Stimulated activated CD8-positive, alpha-beta memory T cell treated with anti-CD3 and anti-CD28 coated beads, Interleukin-4, amount 100 ng/mL, for 4 hours (primary cell): ENCODE results near the gene BLM.

Experiments
- DNase-seq, 2 donors: peaks; one replicate each; pipeline ENCODE4 v3.0.0-alpha.2; 2020; ENCODE audit warnings: low read depth in 2 of 2, low spot score in 1 of 2

BLM gene

GRCh38 chr15:90787881-90788280 lies 70.7 kb downstream of the BLM start:
- no peak for DNase-seq

- DNase-seq = no peak
Measured at GRCh38 chr15:90789462-90789861, 72.3 kb downstream of the BLM start.

GRCh38 chr15:90790057-90790456 lies 72.9 kb downstream of the BLM start:
- no peak for DNase-seq

DNA sequence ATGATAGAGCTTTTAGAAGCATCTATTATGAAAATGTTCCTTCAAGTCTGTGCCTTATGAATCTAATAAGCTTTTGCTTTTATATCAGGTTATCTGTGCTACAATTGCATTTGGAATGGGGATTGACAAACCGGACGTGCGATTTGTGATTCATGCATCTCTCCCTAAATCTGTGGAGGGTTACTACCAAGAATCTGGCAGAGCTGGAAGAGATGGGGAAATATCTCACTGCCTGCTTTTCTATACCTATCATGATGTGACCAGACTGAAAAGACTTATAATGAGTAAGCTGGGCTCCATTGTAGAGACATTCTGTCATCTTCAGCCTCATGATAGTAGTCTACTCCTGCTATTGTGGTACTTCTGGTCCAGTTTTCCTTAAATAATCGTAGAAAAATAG lies 73.4 kb downstream of the BLM start:
- no peak for DNase-seq

DNA sequence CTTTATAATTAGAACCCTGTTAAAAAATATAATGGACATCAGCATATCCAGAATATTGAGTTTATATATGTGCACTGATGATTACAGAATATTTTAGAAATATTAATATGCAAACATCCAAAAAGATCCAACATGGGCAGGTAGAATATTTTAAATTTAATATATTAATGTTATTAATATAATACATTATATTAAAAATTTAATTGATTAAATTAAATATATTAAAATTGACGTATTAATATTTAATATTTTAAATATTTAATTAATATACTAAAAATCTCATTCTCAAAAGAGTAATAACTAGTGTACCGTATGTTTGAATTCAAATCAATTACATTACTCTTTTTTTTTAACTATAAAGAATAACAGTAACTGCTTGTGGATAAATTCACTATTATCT lies 77.4 kb downstream of the BLM start:
- DNase-seq = no peak

GRCh38 chr15:90799639-90800170 lies 82.6 kb downstream of the BLM start:
- no peak for DNase-seq

- no peak for DNase-seq
Measured at GRCh38 chr15:90801803-90802202, 84.7 kb downstream of the BLM start.

DNA sequence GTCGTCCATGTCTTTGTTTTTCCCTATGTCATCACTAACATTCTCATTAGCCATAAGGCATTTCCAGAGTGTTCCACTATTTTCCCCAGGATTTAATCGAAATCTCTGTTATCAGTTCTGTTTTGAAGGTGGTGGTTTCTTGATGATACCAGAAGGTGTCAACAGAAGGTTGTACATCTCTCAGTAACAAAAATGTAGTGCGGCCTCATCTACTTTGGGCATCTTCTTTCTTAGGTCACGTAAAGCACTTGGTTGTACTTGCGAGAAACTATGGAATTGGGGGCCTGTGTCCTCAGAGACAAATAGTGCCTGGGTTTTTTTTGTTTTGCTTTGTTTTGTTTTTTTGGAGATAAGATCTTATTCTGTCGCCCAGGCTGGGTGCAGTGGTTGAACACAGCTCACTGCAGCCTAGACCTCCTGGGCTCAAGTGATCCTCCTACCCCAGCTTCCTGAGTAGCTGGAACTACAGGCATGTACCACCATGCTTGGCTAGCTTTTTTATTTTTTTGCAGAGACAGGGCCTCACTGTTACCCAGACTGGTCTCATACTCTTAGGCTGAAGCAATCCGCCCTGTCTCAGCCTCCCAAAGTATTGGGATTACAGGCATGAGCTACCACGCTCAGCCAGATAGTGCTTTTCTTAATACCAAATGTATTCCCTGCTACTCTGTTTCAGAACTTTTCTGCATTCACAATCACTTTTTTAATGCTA lies 90.1 kb downstream of the BLM start:
- DNase-seq = no peak

DNA sequence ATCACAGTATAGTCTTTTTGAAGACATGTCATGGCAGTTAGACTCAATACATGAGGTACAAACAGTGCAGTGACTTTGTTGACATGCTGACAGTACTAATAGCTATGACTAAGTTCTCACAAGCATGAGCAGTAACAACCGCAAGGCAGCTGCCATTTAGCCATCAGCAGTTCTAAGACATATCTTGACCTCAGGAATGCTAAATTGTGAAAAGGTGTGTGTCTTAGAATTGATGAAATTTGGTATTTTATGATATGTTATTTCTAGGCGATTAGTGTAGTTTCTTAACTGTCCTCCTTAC lies 90.6 kb downstream of the BLM start:
- no peak for DNase-seq

- DNase-seq = no peak
Measured at GRCh38 chr15:90808517-90809235, 91.5 kb downstream of the BLM start.

- no peak for DNase-seq
Measured at GRCh38 chr15:90809536-90809935, 92.4 kb downstream of the BLM start.

GRCh38 chr15:90810354-90810753 lies 93.2 kb downstream of the BLM start:
- no peak for DNase-seq

DNA sequence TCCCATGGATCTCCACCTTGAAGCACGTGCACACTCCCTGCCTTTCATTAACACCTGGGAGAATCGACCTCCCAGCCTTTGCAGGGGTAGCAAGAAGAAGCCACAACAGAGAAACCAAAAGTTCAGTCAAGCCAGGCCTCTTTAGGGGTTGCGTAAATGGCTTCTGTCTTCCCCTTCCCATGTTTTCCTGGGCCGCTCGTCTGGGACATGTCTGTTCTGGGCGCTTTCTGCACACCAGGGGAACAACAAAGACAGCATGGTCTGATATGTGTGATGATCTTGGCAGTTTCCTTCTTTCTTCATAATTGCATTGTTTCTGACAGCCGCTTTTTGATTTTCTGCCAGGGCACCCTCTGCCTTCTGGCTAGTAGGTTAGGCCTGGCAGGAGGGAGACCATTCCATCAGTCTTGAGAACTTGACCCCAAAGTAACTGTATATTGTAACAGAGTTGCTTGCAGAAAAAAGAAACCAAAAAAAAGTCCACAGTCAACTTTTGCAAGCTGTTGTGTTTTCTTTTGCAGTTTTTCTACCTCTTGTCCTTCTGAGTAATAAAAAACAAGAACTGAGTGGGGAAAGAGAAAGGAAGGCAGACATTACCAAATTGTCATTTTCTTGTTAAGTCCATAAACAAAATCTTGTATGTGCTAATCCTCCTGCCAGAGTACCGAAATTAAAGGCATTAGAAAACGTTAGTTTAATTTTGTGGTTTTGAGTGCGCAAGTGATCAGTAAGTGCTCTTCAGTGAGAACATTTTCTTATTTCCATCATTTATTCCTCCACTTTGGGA lies 95.2 kb downstream of the BLM start:
- DNase-seq = no peak

DNA sequence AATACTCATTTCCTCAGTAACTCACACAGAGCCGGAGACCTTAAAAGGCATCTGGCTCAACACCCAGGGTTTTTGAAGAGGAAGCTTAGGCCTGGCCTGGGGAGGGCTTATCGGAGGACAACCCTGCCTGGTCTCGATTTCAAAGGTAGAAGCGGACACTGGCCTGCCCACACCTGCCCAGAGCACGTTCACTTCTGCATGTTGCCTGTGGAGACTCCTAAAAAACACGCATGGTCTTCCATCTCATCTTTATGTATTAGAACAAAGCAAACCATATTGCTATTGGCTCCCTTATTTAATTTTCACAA lies 95.8 kb downstream of the BLM start:
- DNase-seq = no peak

DNA sequence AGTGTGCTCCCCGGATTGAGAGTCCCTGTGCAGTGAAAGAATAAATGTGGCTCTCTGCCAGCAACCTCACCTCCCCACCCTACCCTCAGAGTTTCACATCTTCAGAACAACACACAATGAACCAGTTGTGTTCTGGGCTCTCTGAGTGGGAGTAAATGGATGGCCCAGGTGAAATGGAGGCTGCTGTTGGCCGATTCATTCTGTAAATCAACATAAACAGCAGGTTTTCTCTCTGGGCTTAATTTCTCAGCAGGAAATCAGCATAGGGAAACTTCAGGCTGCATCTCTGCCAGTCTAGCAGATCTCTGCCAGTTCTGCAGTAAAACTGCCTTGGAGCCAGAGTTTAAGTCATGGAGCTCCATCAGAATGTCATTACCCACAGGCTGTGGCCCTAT lies 96.6 kb downstream of the BLM start:
- no peak for DNase-seq

GRCh38 chr15:90814191-90814821 lies 97.2 kb downstream of the BLM start:
- DNase-seq = no peak

GRCh38 chr15:90816401-90817116 lies 99.4 kb downstream of the BLM start:
- no peak for DNase-seq

DNA sequence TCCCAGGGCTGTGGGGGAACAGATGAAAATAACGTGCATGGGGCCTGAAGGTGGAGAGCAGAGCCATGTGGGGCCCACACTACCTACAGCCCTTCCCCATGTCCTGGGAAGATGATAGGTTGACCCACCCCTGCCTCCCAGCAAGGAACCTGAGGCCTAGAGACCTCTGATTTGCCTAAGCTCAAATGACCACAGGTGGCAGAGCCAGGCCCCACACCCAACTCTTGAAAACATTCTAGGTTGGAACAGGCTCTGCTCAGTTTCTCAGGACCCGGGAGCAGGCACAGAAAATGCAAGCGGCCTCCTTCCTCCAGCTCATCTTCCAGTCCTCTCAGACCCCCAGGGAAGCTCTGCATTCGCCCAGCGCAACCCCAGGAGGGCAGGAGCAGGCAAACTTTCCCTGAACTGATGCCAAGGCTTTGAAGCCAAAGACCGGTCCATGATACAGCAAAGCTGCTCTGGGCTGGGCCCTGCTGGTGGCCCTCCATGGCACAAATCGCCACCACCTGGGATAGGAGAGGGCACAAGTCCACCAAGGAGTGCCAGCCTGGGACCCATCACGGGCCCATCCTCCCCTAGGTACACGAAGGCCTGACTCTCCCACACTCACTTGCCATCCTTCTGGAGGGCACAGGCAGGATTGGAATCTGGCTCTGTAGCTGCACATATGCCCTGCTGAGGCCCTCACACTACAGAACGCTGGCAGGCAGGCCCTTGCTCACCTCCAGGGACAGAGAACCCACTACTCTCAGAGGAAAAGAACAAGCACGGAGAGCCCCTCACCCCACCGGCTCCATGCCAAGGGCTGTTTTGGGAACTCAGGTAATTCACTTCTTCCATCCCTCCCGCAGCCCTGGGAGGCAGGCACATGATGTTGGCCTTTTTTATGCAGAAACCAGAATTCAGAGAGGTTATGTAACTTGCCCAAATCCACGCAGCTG lies 100.2 kb downstream of the BLM start:
- no peak for DNase-seq

DNA sequence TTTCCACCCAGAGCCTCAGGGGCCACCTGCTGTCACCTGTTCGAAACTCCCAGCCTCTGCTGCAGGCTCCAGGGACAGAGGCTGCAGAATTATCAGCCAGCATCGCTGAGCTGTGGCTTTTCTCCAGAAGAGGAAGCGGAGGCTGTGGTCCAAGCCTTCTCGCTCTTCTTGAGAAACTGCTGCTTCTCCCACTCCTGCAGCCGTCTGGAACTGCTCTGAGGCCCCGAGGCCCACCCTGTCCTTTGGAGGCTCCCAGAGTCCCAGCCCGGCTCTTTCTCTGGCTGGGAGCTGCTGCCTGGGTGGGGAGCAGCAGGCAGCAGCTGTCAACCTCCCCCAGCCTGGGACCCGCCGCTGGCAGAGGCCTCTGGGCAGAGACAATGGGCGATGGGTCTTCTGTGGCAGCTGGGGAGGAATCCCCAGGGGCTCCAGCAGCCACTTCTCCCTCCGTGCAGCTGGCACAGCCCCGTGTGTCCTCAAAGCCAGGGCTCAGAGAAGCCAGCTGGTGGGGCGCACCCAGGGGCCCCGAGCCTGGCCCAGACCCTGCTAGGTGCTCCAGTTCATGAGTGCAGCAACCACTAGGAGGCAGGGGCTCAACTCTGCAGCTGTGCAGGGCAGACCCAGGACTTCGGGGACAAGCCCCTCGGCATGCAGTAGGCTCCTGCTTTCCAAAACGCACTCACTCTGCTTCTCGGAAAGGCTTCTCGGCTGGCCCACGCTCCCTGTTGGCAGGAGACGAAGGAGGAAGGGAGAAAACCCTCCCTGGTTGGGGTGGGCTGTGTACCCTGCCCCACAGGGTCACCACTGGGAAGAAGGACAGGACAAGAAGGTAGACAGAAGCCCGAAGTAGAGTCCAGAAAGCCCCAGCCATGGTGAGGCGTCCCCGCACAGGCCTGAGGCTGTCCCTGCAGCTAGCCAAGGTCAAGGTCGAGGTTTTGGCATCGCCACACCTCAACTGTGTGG lies 101.4 kb downstream of the BLM start:
- no peak for DNase-seq
